GM21390 (cell line): Measurements from ENCODE around the gene PDE5A.

ENCODE experiments used
- ATAC-seq: cut with Tn5 transposase; IDR thresholded peaks from one replicate; pipeline ENCODE4 v1.9.1; 2021; ENCODE audit not compliant: unreplicated experiment

PDE5A gene

GRCh38 chr4:119525005-119525749 is 103.4 kb downstream of the PDE5A start:
- ATAC-seq, result no peak

DNA sequence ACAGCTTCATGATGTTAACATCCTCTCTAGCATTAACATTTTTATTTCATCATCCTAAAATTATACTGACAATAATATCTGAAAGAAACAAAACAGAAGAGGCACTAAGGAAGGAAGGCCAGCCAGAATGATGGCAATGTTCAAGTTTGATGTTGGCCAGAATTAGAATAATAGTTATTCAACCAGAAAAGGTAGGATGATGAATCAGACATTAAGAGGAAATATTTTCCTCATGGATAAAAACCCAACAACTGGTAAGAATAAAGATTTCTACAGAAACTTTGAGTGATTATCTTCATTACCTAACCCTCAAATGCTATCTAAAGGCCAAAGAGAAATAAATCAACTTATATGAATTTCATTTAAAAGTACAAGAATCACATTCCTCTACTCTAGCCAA is 105.2 kb downstream of the PDE5A start:
- ATAC-seq, result no peak

DNA sequence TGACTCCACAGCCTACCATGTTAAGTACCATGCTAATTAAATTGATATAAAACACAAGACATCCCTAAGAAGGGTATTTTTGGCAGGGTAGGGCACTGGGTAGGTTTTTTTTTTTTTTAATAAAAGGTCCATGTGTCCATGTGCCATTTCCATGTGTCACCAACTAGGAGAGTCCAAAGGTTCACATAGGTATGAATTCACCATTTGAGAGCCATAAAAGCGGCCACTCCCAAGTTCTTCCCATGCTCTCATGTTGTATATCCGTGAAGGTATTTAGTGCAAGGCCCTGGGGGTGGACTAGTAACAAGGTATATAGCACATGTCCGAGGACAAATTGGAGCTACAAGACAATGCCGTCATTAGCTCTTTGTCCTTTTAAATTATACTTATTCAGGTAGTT is 107.3 kb downstream of the PDE5A start:
- no peak for ATAC-seq

DNA sequence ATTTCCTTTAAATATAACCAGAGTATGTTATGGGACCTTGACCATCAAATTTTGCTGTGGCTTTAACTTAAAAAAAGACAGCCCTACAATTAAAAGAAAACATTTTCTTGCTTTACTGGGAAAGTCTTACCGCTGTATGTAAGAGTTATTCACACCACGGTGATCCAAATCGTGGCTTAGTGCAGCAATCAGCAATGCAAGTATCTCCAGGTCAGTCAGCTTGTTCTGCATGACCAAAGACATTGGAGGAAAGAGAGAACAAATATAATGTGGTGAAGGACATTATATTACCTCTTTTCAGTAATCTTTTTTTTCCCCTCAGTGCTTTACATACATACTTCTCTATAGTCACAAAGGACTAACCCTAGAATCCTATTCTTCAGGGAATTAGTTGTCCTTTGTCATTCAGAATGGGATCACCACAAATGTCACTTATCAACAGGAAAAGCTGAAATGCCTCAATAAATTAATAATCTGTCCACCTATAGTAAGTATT is 109.6 kb downstream of the PDE5A start:
- no peak for ATAC-seq

DNA sequence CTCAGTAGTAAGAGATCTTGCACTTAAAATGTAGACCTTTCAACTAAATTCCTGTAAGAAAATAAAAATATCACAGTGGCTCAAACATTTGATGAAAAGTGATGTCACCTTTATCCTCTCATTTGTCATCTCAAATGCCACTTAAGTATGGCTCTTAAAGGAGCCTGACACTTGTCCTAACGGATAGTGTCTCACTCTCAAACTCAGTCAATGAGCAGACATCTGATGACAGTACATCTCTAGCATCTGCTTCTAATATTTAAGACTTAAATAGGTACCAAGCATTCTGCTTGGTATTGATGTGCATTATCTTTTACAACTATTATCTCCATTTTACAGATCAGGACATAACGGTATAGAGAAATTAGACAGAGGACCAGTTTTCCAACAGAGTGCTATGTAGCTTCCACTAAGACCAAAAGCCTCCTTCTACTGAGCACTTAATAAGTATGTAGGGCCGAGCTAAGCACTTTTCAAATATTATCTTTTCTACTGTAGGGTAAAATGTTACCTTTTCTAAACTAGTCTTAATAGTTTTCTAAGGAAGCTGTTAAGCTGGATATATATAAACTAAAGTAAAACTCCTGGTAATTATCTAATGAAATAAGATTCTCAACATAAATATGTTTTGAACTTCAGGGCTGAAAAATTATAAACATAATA is 110.2 kb downstream of the PDE5A start:
- ATAC-seq, result no peak

DNA sequence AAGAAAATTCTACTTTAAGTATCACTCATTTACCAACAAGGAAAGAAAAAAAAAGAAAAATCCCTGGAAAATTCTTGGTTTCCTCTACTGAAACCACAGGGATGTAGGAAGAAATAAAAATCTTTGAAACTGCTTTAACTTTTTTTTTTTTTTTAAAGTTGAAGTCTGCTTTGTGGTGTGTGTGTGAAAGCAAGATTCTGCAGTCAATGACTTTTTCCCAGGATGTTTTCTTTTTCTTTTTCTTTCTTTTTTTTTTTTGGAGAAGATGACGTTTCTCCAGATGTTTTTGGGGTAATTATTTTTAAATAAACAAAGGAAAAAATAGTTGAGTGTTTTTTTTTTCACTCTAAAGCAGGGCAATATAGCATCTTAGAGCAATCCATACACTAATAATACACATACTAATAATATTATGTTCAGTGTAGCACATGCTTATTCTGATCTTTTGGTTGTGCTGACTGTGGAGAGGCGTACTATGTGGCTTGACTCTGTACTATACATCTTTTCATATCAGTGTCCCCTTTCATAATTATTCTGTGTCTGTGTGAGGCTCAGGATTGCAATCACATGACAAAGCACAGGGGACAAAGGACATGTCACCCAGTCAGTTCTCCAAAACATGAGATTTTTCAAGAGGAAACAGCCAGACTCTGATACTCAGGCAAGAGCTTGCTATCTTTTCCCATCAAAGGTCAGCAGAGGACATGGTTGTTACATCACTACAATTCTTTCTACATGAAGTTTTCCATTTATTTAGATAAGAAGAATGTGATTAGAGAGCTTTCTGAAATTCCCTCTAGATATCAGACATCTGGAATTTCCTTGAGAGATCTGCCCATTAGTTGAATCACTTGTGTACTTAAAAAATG is 111.0 kb downstream of the PDE5A start:
- no peak for ATAC-seq

DNA sequence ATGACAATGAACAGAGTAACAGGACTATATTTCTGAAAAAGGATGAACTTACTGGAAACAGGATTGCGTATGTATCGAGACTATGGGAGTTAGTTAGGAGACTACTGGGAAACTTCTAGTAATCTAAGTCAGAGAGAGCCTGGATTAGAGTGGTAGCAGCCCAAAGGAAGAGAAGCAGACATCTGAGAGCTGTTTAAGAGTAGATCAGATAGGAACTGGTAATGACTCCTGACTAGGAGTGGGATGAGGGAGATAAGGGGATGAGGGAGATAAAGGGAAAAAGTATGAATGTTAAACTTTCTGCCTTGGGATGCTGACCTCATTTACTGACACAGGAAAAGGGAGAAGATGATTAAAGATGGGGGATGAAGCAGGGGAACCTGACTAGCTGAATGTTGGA is 116.2 kb downstream of the PDE5A start:
- ATAC-seq, result no peak

DNA sequence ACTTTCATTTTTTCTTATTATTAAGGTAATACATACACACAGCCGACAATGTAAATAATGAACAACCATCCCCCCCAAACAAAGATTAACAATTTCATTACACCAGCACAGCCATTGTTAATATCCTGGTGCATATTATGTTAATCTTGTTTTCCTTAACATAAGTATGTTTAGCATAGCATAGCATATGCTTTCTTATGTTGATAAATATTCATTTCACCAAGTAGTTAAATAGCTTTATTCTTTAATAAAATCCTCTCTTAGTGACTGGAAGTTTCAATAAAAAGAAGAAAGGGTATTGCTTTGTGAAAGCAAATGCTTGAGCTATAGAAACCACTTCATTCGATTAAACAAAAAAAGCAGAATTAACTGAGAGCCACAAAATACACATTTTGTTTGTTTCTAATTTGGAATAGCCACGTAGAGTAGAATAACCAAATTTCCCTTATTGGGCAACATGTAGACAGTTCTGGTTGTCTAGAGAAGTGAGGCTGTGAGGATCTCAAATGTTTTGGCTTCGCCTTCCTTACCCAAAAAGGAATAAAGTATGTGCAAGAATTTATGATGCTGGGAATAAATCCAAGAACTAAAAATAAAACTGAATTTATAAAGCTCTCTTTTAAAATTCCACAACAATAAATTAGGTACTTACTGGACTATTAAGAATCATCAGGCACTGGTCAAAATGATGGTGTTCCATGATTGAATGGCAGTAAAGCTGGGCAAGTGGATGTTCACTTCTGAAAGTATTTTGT is 118.0 kb downstream of the PDE5A start:
- no peak for ATAC-seq

- ATAC-seq, result no peak
These were observed 120.3 kb downstream of the PDE5A start for GRCh38 chr4:119508281-119508680.

GRCh38 chr4:119506806-119507205 is 121.8 kb downstream of the PDE5A start:
- ATAC-seq, result no peak

DNA sequence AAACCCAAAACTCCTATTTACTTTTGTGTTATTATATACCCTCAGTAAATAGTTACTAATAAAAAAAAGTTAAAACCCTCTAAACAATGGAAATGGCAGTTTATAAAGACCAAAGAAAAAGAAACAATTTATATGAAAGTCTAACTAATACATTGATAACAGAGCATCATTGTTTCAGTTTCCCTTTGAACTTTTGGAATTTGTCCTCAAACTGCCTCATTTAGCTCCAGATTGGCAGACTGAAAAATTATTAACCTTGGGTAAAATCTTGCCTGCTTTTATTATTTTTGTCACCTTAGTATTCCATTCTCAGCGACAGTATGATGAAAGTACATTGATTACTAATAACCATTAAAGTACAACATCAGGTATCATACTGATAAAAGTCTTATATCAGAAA is 124.0 kb downstream of the PDE5A start:
- no peak for ATAC-seq

DNA sequence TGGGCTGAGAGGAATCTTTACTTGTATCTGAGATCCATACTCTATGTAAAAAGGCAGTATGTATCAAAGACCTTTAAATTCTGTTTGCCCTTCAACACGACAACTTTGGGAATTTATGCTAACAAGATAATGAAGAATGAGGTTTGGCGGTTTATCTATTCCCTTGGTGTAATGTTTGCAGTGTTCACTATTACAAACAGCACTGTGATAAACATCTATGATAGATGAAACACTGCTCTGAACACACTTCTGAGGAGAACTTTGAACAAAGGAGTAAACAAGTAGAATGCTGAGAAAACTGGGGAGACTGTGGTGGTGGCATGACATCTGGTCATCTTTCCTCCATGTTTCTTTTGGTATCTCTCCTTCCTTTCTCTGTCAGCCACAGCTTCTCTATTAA is 126.9 kb downstream of the PDE5A start:
- no peak for ATAC-seq

DNA sequence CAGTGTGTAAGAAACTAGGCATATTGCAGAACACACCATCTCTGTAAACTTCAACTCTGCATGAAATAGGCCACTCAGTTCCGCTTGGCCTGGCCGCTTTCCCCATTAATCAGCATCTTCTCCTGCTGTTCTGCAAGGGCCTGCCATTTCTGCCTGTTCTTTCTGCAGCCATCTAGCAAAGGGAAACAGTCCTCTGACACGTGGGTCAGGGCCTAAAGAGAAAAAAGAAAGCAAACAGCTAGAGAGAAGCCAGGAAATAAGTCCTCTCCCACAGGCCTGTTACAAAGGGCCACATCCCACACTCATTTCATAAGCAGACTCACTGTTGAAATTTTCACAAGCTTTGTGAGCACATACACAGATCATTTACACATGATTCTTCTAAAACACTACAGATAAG is 130.1 kb downstream of the PDE5A start:
- ATAC-seq, result no peak

DNA sequence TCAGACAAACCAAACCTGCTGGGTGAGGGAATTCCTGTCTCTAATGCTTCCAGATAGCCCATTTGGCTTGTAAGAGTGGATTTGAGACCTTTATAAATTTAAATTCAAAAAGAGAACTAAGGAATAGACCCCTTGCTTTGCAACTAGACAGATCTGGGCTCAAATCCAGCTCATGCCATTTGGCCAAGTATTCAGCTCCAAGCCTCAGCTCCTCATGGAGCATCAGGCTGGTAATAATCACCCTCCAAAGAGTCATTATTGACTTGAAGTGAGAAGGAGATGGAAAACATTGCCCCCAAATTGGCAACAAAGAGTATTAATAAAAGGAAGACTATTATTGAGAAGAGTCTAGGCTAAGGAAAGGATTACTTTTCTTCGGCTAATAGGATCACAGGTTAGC is 134.7 kb downstream of the PDE5A start:
- no peak for ATAC-seq

GRCh38 chr4:119493419-119493818 is 135.2 kb downstream of the PDE5A start:
- ATAC-seq, result no peak

GRCh38 chr4:119490335-119490734 is 138.3 kb downstream of the PDE5A start:
- ATAC-seq, result peak; percentile 52

DNA sequence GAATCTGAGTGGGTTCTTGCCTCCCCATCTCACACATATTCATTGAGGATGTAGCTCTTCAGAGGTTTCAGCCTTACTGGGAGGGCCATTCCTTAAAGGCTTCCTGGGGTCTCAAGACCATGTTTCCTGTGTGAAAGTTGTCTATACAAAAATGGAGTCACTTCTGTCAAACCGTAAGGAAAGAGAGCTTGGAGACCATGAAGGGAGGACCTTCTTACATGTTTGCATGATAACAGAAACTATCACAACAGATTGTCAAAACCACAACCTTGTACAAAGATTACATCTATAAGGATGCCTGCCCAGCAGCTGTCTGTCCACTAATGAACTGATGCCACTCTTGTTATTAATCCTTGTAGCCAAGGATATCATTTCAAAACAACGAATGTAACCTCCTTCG is 139.3 kb downstream of the PDE5A start:
- ATAC-seq, result no peak

DNA sequence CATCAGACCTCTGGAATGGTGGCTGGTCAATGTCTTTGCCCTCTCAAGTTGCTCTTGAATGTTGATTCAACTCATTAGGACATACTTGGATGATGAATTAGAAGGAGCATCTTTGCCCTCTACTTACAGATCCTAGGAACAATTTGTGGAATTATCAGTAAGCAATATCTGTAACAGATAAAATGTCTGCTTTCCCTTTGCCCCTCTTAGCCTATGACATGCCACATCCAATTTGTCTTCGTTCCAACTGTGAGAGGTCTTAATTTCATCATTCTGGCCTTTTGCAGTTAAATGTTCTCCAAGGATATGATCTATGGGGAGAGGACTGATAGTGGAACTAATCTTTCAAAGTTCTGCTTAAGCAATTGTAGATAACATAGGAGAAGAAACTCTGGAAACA is 148.3 kb downstream of the PDE5A start:
- no peak for ATAC-seq

GRCh38 chr4:119479835-119480234 is 148.8 kb downstream of the PDE5A start:
- ATAC-seq, result no peak

DNA sequence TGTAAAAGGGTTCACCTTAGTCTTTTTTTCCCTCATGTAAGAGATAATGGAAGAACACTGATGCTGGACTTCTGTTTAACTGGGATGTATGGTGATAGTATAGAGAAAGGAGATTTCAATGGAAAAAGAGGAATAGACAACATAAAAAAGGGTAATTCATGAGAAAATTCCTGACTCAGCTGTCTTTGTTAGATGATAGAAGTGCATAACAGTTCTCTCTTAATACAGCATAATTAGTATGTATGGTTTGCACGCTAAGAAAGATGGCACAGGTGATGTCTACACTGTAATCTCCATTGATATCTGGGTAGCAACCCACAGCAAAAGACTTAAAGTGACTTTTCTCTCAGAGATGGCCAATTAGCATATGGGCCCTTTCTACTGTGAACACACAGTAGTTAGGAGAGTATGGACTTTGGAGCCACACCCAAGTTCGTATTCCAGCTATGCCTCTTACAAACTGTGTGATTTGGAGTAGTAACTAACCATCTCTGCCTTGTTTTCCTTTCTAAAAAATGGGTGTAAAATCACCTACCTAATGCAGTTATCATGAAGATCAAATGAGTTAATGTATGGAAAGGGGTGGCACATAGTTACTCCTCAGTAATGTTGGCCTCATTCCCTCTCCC is 149.3 kb downstream of the PDE5A start:
- ATAC-seq, result no peak
